Measurements from ENCODE around the gene KRTAP13-3.

DNA sequence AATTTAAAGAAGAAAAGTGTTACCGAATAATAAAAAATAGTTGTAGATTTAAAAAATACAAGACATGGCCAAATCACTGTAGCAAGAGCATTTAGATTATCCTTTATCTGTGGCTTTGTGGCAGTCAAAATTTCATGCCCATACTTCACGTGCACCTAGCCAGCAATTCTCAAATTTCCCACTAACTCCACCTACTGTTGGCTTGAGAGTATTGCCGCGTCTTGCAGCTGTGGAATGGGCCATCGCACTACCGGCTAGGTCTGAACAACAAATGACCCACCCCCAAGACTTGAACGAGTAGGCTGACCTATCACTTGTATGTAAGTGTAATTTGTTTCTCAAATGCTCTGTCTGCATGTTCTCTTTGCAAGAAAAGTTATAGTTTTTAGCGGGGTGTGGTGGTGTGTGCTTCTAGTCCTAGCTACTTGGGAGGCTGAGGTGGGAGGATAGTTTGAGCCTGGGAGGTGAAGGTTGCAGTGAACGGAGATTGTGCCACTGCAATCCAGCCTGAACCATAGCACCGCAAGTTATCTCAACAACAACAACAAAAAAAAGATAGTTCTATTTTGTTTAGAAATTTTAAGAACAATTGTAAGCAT, 8.4 kb upstream of the KRTAP13-3 start:
- TF ChIP-seq CTCF (IDR thresholded peaks at IDR 0.05) (peak in 6 of 7 experiments; percentile 48 to 61 (median 55)), POLR2A (IDR thresholded peaks at IDR 0.05) (no peak)

Data from body of pancreas (tissue), 4 donors.